Measurements from ENCODE around the gene MRPL40.

MRPL40 gene

DNA sequence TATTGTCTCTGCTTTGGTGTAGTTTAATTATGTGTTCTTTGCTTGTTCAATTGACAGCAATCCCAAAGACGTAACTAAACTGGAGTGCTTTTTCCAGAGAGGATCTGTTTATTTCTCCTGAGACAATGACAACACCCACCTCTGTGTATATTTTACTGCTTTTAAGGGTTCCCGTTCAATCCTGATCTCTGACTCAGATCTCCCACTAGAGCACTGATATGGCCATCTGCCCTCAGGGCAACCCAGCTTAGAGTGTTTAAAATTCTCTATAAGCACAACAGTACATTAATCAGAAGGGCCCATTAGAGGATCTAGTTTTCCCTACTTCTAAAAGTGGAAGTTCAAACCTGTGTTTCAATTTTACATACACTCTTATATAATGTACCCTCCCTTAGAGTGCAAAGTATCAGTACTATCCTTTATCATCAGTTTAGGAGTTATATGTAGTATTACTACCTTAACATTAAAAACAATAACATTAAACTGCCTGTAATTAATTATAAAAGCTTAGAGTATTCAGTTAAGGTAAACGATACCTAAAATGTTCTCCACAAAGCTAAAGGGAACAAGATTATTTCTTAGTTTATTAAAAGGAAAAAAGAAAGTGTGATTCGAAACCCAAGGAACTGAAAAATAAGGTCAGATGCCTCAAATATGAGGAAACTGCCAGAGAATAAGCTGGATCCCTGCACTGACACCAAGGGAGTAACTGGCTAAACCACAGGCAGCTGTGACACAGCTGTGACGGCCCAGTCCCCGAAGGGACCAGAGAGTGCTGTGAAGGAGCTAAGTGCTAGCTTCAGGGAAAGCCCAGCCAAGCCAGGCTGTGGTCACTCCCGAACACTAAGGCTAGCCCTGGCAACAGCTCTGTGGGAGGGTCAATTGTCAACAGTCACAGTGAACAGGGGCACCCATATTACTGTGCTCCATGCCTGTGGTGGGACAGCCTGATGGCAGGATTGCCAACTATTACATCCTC is 31.4 kb downstream of the MRPL40 start:
- DNase-seq: no peak

DNA sequence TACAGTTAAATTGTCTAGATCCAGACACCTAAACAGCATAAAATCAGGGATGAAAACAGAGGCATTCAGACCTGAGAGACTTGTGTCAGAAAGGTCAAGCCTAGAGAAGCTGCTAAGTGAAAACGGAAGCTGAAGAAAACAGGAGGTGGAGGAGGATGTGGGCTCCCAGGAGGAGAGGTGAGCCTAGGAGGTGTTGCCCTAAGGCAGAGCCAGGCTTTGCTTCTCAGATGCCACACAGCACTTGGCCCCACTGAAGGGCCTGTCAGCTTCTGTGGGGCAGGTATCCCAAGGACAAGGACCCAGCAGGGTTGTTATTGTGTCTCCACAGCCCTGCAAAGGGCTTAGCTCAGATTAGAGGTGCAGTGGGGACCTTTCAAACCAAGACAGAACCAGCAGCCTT is 32.2 kb downstream of the MRPL40 start:
- no peak for DNase-seq

DNA sequence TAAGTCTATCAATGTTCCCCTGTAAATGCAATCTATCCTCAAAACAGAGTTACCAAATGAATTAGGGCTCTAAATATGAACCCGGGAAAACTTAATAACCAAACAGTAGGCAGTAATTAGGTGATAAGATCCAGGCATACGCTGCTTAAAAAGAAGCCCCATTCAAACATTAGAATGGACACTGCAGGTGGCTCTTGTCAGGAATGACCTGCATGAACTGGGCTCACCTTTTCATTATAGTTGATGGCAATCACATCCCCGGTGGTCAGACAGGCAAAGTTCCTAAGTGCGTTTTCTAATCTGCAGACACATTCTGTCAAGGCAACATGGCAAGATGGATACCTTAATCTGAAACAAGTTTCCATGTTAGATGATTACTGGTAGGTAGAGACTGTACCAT is 32.6 kb downstream of the MRPL40 start:
- no peak for DNase-seq

DNA sequence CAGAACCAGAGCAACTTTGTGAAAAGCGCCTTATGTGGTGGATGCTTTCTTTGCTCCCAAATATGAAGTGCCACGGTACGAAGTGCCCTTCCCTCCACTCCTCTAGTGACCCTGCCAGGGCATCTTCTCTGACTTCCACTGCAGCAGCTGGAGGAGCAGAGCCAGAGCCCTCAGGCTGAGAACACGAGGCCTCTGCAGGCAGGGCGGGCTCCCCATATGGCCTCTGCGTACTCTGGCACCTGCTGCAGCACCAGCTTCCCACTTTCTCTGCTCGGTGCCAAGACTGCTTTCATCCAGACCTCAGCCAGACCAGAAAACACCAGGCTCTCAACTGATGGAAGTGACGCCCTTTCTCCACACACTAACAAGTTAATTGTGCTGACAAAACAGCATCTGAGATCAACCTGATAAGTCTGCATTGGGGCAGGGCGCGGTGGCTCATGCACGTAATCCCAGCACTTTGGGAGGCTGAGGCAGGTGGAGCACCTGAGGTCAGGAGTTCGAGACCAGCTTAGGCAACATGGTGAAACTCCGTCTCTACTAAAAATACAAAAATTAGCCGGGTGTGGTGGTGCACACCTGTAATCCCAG is 33.9 kb downstream of the MRPL40 start:
- peak; percentile 36 for DNase-seq

DNA sequence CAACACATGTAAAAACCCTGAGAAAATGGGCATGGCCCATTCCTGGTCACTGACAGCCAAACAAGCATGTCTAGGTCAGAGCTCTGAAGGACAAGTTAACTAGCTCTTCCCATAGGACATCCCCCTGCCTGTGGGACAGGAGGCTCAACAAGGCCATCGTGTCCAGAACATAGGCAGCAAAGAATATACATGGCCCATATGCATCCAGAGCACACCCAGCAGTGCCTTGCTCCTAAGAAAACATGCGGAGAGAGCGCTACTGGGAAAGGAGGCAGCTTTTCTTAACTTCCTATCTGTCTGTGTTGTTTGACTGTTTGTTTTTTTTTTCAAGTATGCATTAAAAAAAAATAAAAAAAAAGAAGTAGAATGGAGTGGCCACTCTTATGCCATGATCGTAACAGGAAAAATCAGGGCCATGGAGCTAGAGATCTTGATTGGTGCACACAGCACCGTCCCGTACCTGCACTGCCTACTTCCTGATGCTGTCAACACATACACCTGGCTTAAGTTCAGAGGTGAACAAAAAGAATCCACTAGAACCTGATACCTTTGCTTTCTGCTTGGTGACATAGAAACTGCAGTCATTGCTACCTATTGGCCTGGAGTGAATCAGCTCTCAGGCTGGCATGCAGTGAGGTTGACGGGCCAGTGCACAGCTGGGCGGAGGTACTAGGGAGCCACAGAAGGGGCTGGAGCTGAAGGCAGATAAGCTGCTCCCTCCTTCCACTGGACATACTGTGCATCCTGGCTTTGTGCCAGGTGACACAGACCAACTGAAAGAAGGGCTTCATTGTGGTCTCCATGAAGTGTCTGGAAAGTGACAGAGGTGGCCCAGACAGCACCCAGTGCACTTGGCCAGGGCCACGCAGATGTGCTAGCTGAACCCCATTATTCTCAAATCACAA is 34.8 kb downstream of the MRPL40 start:
- no peak for DNase-seq

DNA sequence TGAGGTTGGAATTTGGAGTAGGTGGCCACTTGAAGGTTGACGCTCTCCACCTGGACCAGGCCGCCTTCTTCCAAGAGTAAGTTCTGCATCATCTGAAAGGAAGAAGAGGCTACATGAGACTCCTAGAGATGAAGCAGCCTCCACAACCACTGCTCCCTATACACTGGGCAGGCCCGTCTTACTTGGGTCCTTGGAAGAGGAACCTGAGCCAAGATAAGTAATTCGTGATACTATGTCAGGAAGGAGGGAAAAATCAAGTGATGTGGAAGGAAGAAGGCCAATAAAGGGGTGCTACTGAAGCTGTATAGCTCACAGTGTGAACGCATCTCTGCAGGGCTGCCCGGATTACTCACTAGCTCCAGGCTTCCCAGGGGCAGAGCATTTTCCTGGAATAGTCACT is 35.6 kb downstream of the MRPL40 start:
- DNase-seq: no peak

DNA sequence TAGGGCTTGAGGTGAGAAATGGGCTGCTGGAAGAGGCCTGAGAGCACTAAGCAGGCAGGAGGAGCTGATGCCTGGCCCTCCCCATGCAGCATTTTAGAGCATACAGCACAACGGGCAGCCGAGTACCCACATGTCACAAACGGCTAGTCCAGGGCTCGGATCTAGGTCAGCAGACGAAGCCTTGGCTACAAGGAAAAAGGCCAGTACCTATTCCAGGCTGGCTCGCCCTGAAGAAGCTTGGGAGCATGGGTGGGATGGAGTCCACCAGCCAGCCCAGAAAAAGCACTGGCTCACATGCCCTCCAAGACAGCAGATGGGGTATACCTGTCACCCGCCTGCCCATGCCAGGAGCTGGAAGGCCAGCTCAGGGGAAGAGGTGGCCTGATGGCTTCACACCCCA is 37.1 kb downstream of the MRPL40 start:
- no peak for DNase-seq

DNA sequence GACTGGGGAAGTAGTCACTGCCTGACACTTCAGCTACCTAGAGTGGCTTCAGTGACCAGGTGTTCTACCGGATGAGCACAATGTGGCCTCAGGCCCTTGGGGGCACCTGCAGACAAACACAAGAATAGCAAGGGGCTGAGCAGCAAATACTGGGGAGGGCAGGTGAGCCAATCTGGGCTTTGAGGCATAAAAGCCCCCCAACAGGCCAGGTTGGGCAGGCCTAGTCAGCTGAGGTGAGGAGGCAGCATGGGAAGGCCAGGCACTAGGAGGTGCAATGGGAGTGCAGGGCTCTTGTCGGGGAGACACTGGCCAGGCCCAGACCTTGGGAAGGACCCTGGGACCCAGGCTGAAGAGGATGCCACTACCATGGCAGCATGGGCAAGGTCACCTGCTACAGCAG is 37.7 kb downstream of the MRPL40 start:
- no peak for DNase-seq

DNA sequence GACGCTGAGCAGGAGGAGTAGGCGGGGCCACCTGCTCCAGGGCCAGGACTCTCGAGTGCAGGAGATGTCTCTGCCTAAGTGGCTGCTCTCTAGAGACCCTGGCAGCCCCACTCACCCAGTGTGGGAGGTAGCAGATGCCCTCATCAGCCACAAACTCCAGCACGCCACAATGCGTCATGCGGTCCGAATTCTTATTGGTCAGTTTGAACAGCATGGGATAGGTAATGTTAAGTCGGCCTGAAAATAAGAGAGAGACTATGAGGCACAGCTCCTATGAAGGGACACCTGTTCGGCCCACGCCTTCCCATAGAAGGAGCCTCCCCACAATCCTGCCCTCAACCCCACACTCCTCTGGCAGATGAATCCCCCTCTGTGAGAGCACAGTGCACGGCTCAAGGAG is 39.2 kb downstream of the MRPL40 start:
- no peak for DNase-seq

DNA sequence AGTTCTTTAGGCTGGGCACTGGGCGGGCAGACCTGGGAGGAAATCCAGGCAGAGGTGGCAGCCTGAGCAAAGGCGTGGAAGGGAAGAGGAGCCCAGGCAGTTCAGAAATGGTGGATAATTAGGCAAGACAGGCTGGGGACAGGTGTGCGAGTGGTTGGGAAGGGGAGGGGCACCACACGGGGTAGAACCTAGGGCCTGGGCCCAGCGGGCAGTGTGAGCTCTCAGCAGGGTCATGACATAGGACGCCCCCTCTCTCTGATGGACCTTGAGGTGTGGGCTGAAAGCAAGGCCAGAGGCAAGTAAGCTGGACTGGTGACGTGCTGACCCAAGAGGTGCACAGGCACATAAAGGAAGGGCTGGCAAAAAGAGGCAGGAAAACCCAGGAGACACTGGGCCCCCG is 39.9 kb downstream of the MRPL40 start:
- no peak for DNase-seq

DNA sequence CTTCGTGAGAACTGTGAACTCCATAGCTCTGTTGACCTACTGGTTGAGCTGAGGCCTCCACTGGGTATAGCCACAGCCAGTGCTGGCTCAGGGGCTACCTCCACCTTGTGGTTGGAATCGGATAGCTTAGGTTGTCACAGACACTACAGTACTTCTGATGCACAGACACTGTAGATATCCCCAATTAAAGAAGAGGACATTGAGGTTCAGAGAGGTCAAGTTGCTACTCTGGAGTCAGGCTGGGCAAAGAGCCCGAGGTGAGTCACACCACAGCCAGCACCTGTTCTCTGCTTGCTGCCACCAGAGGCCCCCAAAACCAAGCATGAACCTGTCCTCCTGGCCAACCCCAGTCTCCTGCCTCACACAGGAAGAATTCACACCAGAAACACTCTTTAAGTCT is 41.2 kb downstream of the MRPL40 start:
- DNase-seq: no peak

DNA sequence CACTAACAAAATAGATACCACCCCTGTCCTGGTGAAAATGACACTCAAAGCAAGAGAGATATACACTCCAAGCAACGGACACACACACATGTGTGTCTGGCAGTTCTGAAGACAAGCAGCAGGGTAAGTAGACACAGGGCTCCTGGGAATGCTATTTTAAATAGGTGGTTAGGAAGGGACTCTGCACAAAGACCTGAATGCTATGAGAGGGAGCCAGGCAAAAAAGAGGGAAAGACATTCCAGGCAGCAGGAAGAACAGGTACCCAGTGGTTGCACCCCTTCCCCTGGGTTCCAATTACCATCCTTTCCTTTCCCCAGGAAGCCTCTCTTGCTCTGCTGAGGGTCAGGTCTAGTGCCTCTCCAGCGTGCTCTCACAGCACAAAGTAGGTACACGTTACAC is 43.7 kb downstream of the MRPL40 start:
- DNase-seq: no peak

DNA sequence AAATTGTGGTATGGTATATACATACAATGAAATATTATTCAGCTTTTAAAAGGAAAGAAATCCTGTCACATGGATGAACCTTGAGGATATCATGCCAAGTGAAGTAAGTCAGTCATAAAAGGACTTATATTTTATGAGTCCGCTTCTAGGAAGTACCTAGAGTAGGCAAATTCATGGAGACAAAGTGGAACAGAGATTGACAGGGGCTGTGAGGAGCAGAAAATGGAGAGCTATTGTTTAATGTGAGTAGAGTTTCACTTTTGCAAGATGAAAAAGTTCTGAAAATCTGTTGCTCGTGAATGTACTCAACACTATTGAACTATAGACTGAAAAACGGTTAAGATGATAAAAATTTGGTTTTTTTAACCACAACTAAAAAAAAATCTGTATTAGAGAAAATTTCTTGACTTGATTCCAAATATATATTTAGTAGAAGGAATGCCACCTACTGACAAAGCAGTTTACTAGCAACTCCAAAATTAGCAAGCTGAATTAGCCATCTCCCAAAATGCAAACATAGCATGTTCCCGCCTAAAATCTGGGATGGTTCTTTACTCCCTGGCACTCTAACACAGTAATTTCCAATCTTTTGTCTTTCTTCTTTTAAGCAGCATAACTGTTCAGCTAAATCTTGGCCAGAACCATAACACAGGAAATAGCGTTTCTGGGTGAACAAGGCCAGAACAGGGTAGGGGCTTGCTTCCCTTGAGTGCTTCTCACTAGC is 45.1 kb downstream of the MRPL40 start:
- no peak for DNase-seq

DNA sequence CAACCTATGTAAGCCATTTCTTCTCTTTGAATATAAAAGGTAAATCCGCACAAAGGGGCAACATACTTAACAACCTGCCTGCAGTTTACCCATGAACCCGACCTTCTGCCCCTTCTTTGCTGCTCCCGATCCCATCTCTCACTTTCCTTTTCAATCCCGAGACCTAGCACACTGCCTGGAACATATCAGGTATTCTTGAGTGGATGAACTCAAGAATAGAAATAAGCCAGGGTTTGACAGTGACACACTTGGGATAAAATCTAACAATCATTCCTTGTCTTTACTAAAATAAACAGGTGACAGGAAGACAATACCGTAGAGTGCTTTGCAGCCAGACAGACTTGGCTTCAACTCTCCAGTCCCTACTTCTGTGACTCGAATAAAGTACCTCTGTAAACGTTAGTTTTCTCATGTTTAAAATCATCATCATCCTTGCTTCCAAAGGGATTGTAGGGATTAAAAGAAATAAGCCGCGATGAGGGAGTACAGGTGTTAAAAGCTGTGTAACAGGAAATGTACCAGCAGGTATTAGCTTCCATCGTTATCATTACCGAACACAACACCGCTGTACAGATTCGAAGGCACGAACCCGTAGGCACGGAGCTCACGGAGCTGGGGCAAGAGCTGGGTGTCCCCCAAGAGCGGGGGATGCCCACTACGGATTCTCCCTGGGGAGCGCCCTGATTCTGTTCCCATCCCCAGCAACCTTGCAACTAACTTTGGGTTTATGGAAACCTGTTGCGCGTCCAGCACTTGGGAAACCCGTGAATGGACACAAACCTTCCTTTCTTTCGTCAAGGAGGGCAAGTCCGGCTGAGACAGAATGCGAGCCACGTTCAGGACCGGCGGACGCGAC is 45.9 kb downstream of the MRPL40 start:
- DNase-seq: no peak

DNA sequence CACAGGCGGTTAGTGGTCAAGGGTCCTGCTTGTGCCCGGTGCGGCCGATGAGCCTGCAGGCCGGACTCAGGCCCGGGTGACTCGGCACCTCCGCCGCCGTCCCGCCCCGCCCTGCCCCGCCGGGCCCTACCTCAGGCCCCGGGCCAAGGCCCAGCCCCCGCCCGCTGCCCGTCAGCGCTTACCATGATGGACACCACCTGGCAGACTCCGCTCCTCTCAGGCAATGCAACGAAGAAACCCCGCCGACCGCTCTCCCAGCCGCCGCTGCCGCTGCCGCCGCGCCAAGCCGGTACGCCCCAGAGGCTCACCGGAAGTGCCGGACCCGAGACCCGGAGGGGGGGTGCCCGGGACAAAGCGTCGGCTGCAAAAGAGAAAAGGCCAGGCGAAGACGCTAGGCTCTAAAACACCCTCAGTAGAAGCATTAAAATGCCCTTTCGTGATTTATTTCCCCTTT is 46.6 kb downstream of the MRPL40 start, which contains the start of gene UFD1:
TSS of gene UFD1 (minus strand) at position 293 of the 454 bp plus-strand sequence. CDS start at position 185, 108 bp downstream.
- DNase-seq: peak; percentile 80

DNA sequence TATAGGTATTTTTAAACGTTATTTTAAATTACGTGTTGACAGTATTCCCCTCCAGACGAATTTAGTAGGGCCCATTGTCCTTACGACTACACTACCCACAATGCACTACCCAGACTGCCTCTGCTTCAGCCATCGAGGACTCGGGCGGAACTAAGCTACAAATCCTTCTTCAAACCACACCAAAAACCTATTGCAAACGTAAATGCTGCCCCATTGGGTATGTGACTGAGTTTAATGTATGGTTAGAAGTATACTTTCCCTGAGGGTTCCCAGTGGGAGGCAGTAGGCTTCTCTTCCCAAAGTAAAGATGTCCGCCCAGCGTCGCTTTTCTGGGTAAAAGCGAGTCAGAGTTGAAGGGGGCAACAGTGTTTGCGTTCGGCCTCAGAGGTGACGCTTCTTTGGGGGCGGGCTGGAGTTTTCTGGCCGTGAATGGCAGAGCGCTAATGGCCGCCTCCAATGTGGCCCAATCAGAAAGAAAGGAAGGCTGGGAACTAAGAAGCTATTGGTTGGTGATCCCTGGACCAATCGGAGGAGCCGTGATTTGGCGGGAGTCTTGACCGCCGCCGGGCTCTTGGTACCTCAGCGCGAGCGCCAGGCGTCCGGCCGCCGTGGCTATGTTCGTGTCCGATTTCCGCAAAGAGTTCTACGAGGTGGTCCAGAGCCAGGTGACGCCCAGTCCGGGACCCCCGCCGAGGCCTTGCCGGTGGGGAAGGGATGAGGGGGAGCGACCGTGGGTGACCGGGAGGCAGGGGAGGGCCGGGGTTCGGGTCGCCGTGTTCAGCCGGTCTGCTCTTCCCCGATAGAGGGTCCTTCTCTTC is 47.2 kb downstream of the MRPL40 start, which contains the start of gene CDC45:
TSS of gene CDC45 (plus strand) at position 566 of the 818 bp plus-strand sequence. CDS start at position 615, 49 bp downstream.
- peak; percentile 96 for DNase-seq

DNA sequence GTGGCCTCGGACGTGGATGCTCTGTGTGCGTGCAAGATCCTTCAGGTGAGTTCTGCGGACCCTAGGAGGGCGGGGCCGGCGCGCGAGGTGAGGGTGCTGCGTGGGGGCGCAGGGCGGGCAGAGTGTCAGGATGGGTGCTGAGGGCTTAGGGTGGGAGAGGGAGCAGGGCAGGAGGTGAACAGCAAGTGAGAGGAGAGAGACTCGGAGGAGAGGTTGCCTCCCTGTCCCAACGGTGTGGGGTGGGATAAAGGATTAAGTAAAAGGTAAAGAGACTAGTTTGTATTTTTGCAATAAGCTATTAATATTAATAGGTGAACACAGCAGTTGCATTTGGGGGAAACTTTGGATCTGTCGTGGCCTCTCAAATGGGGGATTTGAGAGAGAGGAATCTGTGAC is 47.8 kb downstream of the MRPL40 start:
- no peak for DNase-seq

DNA sequence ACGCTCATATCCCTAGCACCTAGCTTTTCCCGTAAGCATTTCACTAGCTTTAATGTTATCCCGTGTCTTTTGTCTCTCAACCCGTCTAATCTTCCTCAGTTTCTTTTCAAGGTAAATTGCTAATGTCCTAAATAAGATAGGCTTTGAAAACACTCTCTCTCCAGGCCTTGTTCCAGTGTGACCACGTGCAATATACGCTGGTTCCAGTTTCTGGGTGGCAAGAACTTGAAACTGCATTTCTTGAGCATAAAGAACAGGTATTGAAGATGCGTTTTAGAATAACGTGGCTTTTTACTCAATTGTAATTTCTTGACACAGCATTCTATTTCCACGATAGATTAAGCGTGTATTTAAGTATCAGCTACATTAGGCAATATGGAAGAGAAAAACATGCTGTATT is 48.4 kb downstream of the MRPL40 start:
- no peak for DNase-seq

DNA sequence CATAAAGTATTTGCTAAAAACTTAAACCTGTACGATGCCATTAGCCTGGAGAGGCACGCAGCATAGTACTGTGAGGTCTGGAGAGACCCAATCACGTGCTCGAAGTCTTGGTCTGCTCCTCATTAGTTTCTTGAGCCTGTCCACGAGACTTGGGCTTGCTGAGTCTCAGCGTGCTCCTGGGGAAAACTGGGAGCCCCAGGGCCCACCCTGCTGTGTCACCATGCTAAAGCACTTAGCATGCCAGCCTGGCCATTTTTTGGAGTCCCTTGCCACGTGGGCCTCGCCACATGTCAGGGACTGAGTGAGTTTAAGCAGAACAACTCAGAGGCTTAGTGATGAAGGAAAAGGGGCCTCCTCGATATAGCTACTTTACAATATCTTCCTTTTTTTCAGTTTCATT is 50.0 kb downstream of the MRPL40 start:
- DNase-seq: no peak

DNA sequence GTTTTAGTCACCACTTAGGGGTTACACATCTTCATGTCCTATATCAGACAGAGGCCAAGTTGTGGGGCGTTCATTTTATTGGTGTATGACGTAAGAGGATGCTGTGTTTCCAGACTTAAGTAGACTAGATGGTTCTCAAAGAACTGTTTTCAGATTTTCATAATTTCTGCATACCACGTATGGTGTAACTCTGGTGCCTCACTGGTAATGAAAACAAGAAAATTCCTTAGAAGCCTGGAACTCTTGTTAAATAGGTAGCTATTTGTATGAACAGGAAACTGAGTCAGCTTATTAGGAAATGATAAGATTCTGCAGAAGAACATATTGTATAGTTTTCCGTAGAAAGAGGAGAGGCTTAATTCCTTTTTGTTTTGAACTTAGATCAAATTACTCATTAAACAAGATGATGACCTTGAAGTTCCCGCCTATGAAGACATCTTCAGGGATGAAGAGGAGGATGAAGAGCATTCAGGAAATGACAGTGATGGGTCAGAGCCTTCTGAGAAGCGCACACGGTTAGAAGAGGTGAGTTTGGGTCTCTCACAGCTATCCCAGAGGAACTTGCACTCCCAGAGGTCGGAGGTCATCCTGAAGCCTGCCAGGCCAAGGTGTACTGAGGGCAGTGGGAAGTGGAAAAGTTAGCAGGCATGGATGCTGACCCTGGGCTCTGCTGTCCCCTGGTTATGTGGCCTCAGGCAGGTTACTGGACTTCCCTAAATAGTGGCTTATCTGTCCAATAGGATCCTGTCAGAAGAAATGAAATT is 51.3 kb downstream of the MRPL40 start:
- no peak for DNase-seq

All from NCI-H2171 (cell line).